ENCODE data around the gene CTSS.
"Not testable (repeated sequence)": the region's sequence is repeated elsewhere in the genome, so short reads cannot be mapped to it uniquely, and the experiment has no call there.

Gene CTSS

DNA sequence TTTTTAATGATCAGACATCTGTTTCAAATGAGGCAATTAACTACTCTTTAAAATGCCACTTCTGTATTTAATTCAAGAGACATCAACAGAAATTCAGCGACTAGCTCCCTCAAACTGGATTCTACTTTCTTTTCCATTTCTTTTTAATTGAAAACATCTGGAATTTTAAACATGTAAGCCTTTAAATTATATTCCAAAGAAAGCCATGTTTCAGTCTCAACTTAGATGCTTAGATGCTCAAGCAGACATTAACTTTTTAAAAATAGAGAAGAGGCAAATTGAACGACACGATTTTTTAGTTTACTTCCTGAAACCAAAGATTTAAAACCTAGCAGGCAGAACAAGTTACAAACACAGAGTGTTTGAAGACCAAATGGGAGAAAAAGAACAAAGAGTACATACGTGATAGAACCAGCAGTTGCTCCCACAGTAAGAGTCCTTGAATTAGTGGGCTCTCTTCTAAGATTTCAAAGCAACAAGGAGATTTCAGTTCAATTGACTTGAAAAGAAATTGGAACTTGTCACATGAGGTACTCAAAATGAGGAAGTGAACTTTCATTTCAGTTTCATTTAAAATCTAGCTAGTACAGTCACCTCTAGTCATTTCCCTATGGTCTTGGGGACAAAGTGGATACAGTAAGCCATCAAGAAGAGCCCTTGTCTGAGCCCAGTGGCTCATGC, at the start of gene CTSS:
Gene CTSS, minus strand, starts transcription at position 483 of the 681 bp plus-strand sequence. CDS start 1,015 bp downstream, outside the sequence.
- no peak within 1 kb of the TSS for H3K4me3 ChIP-seq (ENCODE audit: low read depth, low read length)

DNA sequence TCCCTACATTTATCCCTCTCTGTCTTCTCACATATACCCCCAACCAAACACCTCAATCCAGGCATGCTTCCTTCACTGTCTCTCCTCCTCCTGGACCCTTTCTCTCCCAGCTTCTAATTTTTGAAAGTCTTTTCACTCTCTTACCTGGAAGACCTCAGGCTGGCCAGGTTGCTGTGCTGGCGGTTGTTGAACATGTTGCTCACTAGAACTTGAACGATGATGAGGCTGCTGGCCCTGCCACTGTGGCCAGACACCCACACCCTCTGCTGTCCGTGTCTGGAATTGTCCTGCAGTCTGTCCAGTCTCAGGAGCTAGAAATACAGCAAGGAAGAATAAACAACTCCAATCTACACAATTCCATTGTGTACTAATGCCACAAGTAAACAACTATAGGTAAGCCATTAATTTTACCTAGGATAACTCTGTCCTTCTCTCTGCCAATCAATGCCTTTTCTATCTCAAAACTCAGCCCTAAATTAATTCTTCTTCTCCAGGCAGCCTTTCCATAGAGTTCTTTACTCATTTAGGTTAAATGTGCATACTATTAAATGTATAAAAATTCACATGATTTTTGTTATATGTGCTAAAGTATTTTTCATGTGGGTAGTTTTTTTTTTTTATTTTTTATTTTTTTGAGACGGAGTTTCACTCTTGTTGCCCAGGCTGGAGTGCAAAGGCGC, 47.6 kb upstream of the CTSS start:
- H3K4me3 ChIP-seq (ENCODE audit: low read depth, low read length) = no peak overlapping the region

DNA sequence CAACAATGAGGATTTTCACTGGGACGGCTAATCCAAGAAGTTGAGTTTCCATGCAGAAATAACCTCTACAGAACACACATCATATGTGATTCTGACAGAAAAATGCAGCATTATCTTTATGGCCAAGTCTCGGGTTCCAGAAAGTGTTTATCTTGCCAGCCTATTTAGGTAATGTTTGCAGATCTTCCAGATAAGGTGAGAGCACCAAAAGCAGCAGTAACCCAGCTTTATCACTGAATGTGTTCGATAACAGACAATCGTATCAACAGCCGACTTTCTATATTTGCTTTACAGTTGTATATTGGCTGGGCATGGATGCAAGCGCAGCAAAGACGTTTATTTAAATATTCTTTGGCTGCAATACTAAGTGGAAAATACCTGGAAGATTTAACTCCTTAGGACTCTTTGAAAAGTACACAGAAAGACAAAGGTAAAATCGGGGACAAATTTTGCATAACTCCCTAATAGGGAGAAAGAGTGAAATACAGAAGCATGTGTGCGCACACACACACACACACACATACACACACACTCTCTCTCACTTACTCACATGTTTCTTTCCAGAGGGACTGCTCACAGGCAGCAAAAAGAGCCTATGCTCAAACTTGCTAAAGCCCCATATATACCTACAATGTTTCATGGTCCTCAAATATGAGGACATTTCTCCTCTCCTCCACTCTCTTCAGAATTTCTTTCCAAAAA, 45.5 kb upstream of the CTSS start:
- no peak overlapping the region for H3K4me3 ChIP-seq (ENCODE audit: low read depth, low read length)

DNA sequence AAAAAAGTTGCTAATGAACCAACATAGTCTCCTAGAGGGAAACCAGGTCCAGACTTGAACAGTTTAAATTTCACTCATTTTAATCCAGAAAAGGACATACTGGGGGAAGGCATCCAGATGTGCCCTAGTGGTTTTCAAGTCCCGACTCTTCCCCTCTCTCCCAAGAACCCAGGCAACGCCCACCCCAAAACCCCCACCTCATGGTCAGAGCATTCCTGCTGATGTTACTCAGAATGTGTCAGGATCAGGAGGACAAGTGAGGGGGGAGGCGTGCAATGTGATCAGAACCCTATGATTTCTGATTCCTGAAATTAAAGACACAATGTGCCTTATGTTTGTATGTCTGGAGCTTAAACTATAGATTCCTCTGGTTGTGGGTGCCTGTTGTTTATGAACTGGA, 44.1 kb upstream of the CTSS start:
- no peak overlapping the region for H3K4me3 ChIP-seq (ENCODE audit: low read depth, low read length)

DNA sequence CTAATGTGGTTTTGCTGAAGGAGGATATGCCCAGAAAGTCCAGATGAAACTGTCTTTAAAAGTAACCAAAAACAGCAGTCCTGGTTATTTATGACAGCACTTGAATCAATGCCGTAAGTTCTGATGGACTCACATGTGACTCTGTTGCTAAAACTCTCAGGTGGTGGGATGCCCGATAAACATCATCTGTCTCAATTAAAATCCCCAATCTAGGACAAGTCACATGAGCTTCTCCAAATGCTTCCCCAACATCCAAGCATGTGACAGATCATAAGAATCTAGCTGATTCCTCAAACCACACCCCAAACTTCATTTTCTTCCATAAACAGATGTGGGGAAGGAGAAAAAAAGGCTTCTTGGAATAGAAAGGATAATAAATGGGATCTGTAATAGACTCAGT, 43.3 kb upstream of the CTSS start:
- H3K4me3 ChIP-seq (ENCODE audit: low read depth, low read length) = no peak overlapping the region

DNA sequence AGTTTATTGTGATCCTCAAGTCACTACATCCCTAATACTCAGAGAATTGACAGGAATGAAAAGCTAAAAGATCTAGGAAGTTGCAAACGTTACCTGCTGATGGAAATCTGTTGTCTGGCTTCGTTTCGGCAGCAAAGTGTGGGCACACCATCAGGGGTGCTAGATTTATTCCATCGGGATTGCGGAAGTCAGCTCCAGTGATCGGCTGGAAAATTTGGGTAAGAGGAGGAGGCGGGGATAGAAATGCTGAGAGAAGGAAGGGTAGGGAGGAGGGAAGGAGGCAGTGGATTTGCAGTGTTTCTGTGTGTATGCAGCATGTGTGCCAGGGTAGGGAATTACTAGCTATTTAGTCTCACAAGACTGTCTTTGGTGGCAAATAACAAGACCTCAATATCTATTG, 42.5 kb upstream of the CTSS start, which contains the start of gene CTSK:
Gene CTSK, minus strand, starts transcription at position 140 of the 400 bp plus-strand sequence. CDS start 1,455 bp downstream, outside the sequence.
- no peak within 1 kb of the TSS for H3K4me3 ChIP-seq (ENCODE audit: low read depth, low read length)

DNA sequence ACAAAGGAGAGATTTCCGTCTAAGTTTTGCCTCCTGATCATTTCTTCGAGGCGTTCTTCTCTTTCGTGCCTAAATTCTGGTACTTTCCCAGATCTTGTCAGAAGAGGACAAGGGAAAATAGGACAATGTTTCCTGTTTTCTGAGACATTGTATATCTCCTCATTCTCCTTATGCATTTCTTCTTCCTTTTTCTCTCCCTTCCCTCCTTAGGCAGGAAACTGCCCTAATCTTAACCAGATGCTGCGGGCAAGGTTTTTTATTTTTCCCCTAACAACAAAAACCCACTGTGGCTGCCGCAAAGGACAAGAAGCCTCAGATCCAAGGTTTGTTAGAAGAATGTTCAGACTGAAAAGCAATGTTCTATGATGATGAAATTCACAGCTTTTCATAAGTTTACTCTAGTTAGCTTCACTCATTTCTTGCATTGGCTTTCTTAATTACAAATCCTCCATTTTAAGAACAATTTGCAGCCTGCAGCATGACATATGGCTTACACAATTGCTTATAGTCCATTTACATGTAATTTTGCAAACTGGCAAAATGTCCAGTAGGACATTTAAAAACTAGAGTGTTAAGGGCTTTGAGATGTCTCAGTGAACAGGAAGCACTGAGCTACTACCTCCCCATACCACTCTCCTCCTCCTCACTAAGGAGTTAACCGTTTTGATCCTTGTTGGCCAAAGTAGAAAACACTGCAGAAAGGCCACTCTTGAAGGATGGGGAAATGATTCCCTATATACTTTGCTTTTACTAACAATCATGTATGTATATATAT, 41.9 kb upstream of the CTSS start:
- no peak overlapping the region for H3K4me3 ChIP-seq (ENCODE audit: low read depth, low read length)

DNA sequence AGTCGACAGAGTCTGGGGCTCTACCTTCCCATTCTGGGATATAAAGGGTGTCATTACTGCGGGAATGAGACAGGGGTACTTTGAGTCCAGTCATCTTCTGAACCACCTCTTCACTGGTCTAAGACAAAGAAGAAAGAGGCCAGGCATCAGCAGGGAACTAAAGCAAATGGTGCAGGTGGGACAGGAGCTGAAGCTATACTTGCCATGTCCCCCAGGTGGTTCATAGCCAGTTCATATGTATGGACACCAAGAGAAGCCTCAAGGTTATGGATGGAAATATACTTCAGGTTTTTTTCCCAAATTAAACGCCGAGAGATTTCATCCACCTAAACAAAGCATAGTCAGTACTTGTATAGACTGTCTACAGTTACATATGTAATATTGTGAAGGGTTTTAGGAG, 40.3 kb upstream of the CTSS start:
- no peak overlapping the region for H3K4me3 ChIP-seq (ENCODE audit: low read depth, low read length)

DNA sequence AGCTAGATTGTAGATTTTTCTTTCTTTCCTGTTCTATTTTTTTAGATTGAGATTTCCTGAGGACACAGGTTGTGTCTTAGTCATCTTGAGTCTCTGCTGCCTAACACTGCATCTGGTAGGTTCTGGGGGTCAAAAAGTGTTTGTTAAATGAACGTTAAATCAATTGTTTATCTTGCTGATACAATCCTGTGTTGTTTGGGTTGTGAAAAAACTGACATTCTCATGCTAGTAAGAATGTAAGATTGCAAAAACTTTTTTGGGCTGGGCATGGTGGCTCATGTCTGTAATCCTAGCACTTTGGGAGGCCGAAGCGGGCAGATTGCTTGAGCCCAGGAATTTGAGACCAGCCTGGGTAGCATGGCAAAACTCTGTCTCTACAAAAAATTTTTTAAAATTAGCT, 39.1 kb upstream of the CTSS start:
- no peak overlapping the region for H3K4me3 ChIP-seq (ENCODE audit: low read depth, low read length)

DNA sequence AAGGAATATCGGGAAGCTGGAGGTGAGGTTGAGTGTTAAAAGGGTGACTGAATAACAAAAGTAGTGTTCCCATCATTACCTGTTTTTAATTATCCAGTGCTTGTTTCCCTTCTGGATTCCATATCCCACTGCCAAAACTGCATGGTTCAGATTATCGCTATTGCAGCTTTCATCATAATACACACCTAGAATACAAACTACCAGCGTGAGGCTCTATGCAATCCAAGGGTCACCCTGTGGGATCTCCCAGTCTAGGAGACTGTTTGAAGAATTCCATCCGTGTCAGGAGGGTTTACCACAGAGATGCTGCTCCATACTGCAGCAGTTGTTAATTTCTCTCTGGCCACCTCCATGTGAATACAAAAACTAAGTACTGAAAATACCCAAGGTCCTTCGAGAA, 33.5 kb upstream of the CTSS start:
- no peak overlapping the region for H3K4me3 ChIP-seq (ENCODE audit: low read depth, low read length)

DNA sequence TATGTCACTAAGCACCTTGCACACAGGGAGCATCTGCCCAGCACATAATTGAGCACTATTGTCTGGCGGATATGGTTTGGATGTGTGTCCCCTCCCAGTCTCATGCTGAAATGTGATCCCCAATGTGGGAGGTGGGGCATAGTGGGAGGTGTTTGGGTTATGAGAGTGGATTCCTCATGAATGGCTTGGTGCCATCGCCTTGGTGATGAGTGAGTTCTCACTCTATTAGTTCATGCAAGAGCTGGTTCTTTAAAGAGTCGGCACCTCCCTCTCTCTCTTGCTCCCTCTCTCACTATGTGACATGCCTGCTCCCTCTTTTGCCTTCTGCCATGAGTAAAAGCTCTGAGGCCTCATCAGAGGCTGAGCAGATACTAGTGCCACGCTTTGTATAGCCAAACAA, 32.9 kb upstream of the CTSS start:
- no peak overlapping the region for H3K4me3 ChIP-seq (ENCODE audit: low read depth, low read length)

DNA sequence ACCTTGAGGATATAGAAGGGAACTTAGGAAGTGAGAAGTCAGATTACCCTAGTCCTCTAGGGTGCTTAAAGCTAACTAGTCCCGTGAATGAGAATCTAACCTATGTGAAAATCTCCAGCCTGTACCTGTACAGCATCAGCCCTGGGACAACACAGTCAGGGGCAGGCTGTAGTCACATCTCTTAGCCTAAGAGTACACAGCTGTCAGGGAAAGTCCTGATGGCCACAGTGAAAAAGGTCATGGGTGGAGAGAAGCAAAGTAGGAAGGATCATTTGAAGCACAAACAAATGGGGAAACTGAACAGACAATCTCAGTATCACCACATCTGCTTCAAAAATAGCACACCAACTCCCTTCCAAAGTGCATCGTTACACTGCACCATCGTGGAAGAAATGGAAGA, 30.8 kb upstream of the CTSS start:
- no peak overlapping the region for H3K4me3 ChIP-seq (ENCODE audit: low read depth, low read length)

DNA sequence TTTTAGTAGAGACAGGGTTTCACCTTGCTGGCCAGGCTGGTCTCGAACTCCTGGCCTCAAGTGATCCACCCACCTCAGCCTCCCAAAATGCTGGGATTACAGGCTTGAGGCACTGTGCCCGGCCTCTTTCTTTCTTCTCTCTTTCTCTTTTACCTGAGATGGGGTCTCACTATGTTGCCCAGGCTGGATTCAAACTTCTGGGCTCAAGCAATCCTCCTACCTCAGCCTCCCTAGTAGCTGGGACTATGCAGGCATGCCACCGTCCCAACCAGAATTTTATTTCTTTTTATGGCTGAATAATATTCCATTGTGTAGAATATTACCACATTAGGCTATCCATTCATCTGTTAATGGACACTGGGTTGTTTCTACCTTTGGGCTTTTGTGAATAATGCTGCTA, 28.2 kb upstream of the CTSS start:
- H3K4me3 ChIP-seq (ENCODE audit: low read depth, low read length) = not testable (repeated sequence)

DNA sequence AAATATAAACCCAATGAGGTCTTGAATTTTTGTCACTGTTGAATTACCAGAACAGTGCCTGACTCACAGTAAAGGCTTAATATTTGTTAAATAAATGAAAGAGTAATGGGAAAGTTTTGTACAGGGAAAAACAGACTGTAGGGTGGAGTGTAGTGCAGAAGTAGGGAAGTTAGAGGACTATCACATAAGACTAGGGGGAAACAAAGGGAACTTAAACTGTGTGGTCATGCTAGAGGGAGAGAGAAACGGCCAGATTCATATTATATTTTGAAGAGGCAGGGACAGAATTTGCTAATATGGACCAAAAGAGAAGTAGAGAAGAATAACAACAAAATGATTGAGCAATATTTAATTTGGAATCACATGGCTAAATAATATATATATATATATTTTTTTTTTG, 27.6 kb upstream of the CTSS start:
- no peak overlapping the region for H3K4me3 ChIP-seq (ENCODE audit: low read depth, low read length)

DNA sequence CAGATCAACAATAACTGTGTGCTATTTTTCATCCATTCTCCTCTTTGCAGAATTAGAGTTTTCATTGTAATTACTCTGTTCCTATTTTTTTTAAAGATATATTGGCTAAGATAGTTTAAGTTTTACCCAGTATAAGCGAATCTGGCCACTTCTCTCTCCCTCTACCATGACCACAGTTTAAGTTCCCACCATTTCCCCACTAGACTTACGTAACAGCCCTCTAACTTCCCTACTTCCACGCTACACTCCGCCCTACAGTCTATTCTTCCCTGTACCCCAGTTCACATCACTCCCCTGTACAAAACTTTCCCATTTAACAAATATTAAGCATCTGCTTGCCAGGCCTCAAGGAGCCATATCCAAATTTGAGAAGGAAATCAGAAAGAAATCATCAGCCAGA, 26.0 kb upstream of the CTSS start:
- H3K4me3 ChIP-seq (ENCODE audit: low read depth, low read length) = no peak overlapping the region

DNA sequence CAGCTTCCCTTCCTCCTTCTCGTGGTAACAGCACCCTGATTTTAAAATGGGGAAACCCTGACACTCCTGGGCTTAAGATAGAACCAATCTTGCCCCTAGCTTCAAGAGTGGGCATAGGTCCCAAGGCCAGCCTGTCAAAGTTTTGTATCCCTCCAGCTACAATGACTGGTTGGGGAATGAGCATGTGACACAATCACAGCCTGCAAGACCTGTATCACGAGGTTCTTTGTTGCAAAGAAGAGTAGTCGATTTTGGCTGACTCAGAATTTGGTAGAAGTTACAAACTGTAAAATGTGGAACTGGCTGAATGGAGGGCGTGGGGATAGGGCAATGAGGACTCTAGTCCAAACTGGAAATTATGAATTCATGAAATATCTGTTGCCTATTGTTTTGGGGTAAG, 23.8 kb upstream of the CTSS start:
- no peak overlapping the region for H3K4me3 ChIP-seq (ENCODE audit: low read depth, low read length)

DNA sequence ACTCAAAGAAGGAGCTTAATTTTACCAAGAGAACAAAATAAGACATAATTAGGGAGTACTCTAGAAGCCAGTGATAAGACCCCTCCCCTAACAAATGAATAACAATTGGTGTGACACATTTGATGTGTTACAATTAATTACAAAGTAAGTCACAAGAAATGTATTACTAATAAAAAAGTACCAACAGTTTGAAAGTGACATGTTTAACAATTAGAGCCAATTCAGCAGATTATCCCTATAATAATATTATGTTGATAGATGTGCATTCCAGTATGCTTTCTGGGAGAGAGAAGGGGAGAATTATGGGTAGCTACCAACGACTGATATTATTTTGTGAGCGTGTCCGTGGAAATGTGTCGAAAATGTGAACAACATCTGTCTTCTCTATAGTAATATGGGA, 23.4 kb upstream of the CTSS start:
- no peak overlapping the region for H3K4me3 ChIP-seq (ENCODE audit: low read depth, low read length)

DNA sequence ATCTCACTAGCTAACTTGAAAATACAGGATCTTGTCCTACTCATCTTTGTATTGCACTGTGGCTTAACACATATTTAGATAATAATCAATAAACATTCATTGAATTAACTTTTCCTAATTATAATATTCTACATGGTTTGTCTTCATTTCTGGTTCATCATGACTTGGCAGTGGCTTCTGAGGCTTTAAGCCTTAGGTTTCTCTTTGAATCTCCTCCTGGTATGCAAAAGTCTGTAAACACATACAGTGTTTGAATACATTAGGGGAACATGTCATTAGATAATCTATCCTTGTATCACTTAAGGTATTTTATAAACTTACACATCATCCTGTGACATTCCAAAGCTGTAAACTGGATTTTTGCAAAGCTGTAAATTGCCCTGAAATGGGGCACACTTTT, 21.9 kb upstream of the CTSS start:
- no peak overlapping the region for H3K4me3 ChIP-seq (ENCODE audit: low read depth, low read length)

DNA sequence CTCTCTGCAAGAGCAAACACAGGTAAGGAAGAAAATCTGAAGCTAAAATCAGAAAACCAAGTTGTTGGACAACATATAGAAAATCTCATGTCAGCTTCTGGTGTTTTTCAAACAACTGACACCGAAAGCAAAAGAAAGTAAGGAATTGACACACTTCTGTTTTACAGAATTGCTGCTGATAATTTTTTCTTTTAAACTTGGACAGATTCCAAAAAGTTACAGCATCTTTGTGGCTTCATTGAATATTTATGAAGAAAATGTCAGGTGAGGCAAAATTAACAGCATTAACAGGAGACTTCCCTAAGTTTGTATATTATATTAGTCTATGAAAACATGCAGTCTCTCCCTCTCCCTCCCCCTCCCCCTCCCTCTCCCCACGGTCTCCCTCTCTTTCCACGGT, 14.9 kb upstream of the CTSS start:
- no peak overlapping the region for H3K4me3 ChIP-seq (ENCODE audit: low read depth, low read length)

DNA sequence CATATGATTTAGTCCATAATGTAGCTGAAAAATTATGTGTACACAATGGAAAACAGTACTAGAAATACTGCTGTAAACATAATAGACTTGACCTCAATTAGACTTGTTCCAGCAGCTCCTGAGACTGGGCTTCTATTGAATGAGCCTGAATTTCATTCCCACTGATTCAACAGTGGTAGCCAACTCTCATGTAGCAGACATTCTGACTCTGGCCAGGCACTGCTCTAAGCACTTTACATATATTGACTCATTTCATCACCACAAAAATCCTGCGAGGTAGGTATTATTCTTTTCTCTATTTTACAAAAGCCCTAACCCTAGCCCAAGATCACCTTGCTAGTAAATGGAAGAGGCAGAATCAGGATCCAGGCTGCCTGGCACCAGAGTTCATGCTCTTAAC, 12.8 kb upstream of the CTSS start:
- no peak overlapping the region for H3K4me3 ChIP-seq (ENCODE audit: low read depth, low read length)

DNA sequence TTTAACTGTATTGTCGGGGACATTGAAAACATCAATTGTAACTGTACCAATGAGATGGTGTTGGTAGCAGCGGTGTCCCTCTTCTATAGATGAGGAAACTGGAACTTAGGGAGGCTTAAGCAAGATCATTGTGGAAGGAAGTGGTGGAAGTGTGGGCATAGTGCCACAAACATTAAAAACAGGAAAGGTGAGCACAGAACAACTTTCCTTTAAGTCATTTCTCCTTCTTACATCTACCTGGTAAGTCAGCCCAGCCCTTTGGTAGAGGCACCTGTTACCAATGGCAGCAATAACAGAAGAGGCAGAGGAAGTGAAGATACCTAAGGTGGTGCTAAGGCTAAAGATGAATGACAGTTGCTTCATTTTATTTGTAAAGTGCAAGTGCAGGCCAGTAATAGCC, 12.0 kb upstream of the CTSS start:
- H3K4me3 ChIP-seq (ENCODE audit: low read depth, low read length) = no peak overlapping the region

All from iPS-11a (cell line).